C4-2B (cell line): ENCODE data around the gene PRPS1.

Experiments used
- H3K27ac ChIP-seq: fragments of 450-650 bp; 2 replicates; pipeline ENCODE4 v1.5.1; 2017
- ZFX ChIP-seq: fragments of 450-650 bp; IDR thresholded peaks from 2 replicates; pipeline ENCODE4 v1.6.1; 2017
- TF ChIP-seq, protein P1 (sequence below): fragments of 450-650 bp; conservative IDR thresholded peaks from 2 replicates; pipeline ENCODE4 v1.5.1; 2017; ENCODE audit warnings: mild to moderate bottlenecking

Gene PRPS1

DNA sequence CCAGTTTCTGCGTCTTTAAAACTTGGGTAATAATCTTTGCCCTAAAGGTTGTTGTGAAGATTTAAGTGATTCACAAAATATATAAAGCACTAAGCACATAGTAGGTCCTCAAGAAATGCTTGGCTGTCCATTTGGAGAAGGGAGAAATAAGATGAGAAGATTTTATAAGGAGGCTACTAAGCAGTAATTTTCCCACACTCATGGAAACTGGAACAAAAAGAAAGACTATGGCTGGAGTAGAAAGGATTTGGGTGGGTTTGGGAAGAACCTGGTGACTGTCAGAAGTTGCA lies 47.0 kb downstream of the PRPS1 start:
- TF ChIP-seq, protein P1, sequence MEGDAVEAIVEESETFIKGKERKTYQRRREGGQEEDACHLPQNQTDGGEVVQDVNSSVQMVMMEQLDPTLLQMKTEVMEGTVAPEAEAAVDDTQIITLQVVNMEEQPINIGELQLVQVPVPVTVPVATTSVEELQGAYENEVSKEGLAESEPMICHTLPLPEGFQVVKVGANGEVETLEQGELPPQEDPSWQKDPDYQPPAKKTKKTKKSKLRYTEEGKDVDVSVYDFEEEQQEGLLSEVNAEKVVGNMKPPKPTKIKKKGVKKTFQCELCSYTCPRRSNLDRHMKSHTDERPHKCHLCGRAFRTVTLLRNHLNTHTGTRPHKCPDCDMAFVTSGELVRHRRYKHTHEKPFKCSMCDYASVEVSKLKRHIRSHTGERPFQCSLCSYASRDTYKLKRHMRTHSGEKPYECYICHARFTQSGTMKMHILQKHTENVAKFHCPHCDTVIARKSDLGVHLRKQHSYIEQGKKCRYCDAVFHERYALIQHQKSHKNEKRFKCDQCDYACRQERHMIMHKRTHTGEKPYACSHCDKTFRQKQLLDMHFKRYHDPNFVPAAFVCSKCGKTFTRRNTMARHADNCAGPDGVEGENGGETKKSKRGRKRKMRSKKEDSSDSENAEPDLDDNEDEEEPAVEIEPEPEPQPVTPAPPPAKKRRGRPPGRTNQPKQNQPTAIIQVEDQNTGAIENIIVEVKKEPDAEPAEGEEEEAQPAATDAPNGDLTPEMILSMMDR: no peak
- no peak for TF ChIP-seq ZFX
- no peak overlapping the region for H3K27ac ChIP-seq

DNA sequence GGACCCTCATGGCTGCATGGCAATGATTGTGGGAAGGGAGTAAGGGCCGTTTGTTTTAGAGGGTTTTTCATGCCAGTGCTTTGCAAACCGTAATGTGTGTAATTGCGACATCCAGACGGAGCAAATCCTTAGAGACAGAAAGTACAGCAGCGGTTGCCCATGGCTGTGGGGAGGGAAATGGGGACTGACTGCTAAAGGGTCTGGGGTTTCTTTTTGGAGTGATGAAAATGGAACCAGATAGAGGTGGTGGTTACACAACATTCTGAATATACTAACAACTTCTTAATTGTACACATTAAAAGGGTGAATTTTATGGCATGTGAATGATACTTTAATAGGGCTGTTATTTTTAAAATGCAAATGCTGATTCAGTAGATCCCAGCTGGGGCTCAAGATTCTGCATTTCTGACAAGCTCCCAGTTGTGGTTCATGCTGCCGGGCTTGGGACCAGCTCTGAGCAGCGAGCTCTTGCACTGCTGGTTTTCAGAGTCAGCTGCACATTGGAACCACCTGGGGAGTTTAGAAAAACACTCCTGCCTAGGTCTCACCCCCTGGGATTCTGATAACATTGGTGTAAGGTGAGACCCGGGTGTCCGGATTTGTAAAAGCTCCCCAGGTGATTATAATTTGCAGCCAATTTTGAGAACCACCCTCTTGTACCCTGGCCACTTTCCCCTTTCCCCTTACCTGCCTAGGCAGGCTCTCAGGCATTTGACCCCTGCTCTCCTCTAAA lies 47.7 kb downstream of the PRPS1 start:
- peak overlapping the region; percentile 96 for H3K27ac ChIP-seq
- TF ChIP-seq, protein P1: no peak
- TF ChIP-seq ZFX: no peak

DNA sequence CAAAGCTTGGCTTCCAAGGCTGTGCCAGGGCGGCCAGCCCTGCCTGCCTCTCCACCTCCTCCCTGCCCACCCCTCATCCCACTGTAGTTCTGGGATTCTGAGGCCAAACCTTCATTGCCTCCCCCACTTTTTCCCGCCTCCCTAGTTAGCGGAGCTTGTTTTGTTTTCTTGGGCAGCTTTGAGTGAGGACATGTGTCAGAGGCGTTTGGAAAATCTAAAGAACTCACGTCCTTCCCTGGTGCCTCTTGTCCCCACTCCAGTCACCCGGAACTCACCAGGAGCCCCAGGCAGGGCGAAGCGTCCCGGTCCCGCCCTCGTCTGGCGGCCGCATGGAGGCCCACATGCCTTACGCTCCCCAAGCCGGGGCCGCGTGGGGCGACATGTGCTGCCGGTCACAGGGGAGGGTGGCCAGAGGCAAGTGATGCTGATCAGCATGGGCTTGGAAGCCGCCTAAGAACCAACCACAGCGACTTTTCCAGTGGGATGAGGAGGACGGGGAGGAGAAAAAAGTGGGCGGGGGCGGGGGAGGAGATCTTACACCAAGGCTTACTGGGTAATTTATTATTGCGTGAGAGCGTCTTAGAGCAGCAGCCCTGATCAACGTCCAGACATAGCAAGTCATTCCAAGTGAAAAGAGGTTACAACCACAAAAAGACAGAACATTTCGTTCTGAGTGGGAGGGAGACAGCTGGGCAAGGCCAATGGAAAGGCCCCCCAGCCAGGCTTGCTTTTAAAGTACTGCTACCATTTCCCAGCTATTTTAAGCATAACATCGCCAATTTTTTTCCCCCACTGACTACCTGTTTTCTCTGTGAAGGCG lies 48.5 kb downstream of the PRPS1 start:
- peak overlapping the region; percentile 96 for H3K27ac ChIP-seq
- TF ChIP-seq, protein P1: no peak; the same call in 1 of the 2 replicates
- no peak for TF ChIP-seq ZFX

DNA sequence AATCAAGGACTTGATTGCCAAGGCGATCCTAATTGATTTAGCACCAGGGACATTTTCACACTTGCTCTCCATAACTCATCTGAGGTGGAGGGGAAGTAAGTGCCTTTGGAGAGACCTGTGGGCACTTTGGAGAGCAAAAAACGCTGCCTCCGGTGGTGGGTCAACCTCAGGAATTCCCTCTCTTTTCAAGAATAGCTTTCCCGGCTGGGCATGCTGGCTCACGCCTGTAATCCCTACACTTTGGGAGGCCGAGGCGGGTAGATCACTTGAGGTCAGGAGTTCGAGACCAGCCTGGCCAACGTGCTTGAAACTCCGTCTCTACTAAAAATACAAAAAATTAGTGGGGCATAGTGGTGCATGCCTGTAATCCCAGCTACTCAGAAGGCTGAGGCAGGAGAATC lies 49.2 kb downstream of the PRPS1 start:
- TF ChIP-seq ZFX: no peak
- TF ChIP-seq, protein P1: no peak
- peak overlapping the region; percentile 96 for H3K27ac ChIP-seq

DNA sequence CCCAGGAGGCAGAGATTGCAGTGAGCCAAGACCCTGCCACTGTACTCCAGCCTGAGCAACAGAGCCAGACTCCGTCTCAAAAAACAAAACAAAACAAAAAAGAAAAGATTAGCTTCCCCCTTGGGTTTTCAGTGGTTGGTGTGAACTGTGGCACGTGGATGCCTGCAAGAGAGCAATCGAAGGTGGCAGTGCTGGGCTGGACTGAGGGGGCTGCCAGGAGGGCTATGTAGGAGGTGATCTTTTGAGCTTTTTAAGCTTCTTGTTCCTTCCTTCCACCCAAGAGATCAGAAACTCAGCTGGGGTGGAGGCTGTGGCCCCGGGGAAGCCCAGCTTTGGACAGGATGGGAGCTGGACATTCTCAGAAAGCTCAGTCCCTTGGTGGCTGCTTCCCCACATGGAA lies 49.6 kb downstream of the PRPS1 start:
- peak overlapping the region; percentile 96 for H3K27ac ChIP-seq
- TF ChIP-seq, protein P1: no peak
- TF ChIP-seq ZFX: no peak

DNA sequence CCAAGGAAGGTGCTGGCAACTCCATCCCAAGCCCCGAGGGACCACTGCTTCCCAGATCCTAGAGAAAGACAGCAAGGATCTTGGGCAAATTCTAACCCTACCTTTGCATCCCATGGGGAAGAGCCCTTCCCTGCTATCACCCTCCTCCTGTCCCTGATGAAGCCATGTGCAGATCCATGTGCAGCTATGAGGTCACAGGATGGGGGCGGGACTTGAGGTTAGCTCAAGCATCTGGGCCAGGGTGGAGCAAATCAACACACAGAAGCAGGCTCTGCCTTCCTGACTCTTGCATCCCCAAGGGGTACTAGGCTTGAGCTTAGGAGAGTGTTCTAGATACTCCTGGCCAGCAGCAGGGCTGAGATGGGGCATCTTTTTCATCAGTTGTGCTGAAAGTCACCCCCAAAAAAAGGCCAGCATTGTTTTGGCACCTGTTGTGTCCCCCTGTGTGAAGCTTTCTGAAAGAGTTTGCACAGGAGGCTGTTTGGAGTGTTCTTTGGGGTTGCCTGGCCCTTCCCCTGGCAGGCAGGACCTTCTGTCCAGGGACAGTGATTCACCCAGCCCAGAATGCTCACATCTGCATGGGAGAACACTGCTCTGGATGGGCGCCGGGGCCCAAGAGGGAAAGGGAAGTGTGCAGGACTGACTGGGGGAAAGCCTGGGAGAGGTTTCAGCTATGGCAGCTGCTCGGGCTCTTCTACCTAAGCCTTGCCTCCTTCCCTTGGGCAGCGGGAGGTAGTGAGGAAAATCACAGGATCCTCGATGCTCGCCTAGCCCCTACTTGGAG lies 50.8 kb downstream of the PRPS1 start:
- H3K27ac ChIP-seq: peak overlapping the region; percentile 96; the same call in 1 of the 2 replicates
- no peak for TF ChIP-seq ZFX
- TF ChIP-seq, protein P1: no peak
